ENCODE results near the gene TTPAL. TPM values are rescaled to one million over a fixed set of nuclear protein-coding genes. Genes with fewer than 3 reads are reported as not detected.

Gene TTPAL
- total RNA-seq, 2 experiments from 2014 or later: 9.0 to 9.9 TPM

- ChIA-PET CTCF (no interaction called here), POLR2A (no interaction called here)
- Mint-ChIP-seq H3K4me3 (no peak overlapping the region), H3K9me3 (no peaks in the 10 kb centered on the region), H3K36me3 (ENCODE audit: low read depth) (peaks cover 99% of the 10 kb centered on the region), H3K4me1 (ENCODE audit: low read depth) (no peaks in the 10 kb centered on the region), H3K27ac (peak overlapping the region; percentile 52), H3K27me3 (no peaks in the 10 kb centered on the region)
- ATAC-seq (ENCODE audit: poor library complexity) (peak; percentile 29), DNase-seq (peak in 3 of 14 experiments; percentile 12 to 48 (median 27))
- TF ChIP-seq, protein P1, sequence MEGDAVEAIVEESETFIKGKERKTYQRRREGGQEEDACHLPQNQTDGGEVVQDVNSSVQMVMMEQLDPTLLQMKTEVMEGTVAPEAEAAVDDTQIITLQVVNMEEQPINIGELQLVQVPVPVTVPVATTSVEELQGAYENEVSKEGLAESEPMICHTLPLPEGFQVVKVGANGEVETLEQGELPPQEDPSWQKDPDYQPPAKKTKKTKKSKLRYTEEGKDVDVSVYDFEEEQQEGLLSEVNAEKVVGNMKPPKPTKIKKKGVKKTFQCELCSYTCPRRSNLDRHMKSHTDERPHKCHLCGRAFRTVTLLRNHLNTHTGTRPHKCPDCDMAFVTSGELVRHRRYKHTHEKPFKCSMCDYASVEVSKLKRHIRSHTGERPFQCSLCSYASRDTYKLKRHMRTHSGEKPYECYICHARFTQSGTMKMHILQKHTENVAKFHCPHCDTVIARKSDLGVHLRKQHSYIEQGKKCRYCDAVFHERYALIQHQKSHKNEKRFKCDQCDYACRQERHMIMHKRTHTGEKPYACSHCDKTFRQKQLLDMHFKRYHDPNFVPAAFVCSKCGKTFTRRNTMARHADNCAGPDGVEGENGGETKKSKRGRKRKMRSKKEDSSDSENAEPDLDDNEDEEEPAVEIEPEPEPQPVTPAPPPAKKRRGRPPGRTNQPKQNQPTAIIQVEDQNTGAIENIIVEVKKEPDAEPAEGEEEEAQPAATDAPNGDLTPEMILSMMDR (IDR thresholded peaks at IDR 0.05): no peak
- intact Hi-C loops (cut with DNase I, micrococcal nuclease): no loop called here
- Histone ChIP-seq H3K9me3 (ENCODE audit: control insufficient read depth in 1 of 2, insufficient read depth in 1 of 2, low read length in 2 of 2) (no peaks in the 10 kb centered on the region), H3K36me3 (ENCODE audit: insufficient read depth, low read length) (peaks cover 86% of the 10 kb centered on the region), H3K27me3 (ENCODE audit: control insufficient read depth in 1 of 2, insufficient read depth in 2 of 2, low read length in 2 of 2) (no peaks in the 10 kb centered on the region), H3K27ac (ENCODE audit: low read depth in 1 of 2, low read length in 2 of 2) (no peak overlapping the region), H3K4me1 (ENCODE audit: insufficient read depth, low read length) (no peaks in the 10 kb centered on the region), H3K4me3 (ENCODE audit: low read length) (no peak overlapping the region)
Measured at GRCh38 chr20:44495802-44496481, 20.3 kb downstream of the TTPAL start.

DNA sequence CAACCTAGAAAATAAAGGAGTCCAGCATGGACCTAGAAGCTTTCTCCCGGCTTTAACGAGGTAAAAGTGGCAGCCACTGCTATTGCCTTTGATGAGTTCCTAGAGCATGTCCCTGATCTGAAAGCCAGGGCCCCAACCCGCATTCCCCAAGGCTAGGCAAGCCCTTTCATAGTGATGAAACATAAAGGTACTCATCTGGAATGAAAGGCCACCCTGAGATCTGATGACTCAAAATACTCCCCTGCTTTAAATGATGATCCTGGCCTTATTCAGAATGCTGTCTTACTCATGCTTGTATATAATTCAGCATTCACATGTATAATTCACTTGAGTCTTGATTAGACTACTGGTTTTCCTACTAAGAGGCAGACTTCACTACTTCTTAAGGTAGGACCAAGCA lies 21.3 kb downstream of the TTPAL start:
- H3K36me3 Mint-ChIP-seq (ENCODE audit: low read depth): peaks cover 99% of the 10 kb centered on the region
- H3K27me3 ChIP-seq (ENCODE audit: control insufficient read depth in 1 of 2, insufficient read depth in 2 of 2, low read length in 2 of 2): no peaks in the 10 kb centered on the region
- no peak for ATAC-seq (ENCODE audit: poor library complexity)
- no peaks in the 10 kb centered on the region for H3K4me1 ChIP-seq (ENCODE audit: insufficient read depth, low read length)
- peaks cover 87% of the 10 kb centered on the region for H3K36me3 ChIP-seq (ENCODE audit: insufficient read depth, low read length)
- no peak for DNase-seq
- TF ChIP-seq, protein P1 (IDR thresholded peaks at IDR 0.05): no peak
- H3K4me1 Mint-ChIP-seq (ENCODE audit: low read depth): no peaks in the 10 kb centered on the region
- H3K27ac ChIP-seq (ENCODE audit: low read depth in 1 of 2, low read length in 2 of 2): no peak overlapping the region
- CTCF ChIA-PET: no interaction called here
- no peaks in the 10 kb centered on the region for H3K27me3 Mint-ChIP-seq
- POLR2A ChIA-PET: no interaction called here
- no peak overlapping the region for H3K4me3 ChIP-seq (ENCODE audit: low read length)
- no peaks in the 10 kb centered on the region for H3K9me3 ChIP-seq (ENCODE audit: control insufficient read depth in 1 of 2, insufficient read depth in 1 of 2, low read length in 2 of 2)
- H3K27ac Mint-ChIP-seq: peak overlapping the region; percentile 63
- intact Hi-C loops (cut with DNase I, micrococcal nuclease): no loop called here
- H3K9me3 Mint-ChIP-seq: no peaks in the 10 kb centered on the region
- no peak overlapping the region for H3K4me3 Mint-ChIP-seq

DNA sequence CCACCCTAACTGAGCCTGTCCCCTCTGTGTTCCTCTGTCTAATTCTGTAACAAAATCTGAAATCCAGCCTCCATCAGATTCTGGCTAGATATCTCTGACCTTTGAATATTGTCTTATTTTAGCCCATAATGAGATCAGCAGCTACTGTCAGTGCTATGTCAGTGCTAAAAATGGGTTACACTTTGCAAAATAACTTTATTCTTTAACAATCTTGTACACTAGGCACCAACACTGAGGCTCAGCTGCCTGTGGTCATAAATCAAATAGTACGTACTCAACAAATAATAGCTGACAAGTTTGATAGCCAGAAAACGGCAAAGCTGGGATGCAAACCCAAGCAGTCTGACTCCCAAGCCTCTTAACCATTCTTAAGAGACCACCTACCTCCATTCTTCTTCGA lies 22.1 kb downstream of the TTPAL start:
- ChIA-PET POLR2A (interaction anchor here (1.4 kb wide), 1 partner anchor 17 kb away, joined by 3 read pairs; no protein-coding TSS in a partner anchor), CTCF (no interaction called here)
- intact Hi-C loops (cut with DNase I, micrococcal nuclease): no loop called here
- no peaks in the 10 kb centered on the region for H3K27me3 ChIP-seq (ENCODE audit: control insufficient read depth in 1 of 2, insufficient read depth in 2 of 2, low read length in 2 of 2)
- no peak overlapping the region for H3K27ac ChIP-seq (ENCODE audit: low read depth in 1 of 2, low read length in 2 of 2)
- Mint-ChIP-seq H3K9me3 (no peaks in the 10 kb centered on the region), H3K27me3 (no peaks in the 10 kb centered on the region), H3K4me1 (ENCODE audit: low read depth) (no peaks in the 10 kb centered on the region), H3K27ac (no peak overlapping the region), H3K36me3 (ENCODE audit: low read depth) (peaks cover 99% of the 10 kb centered on the region), H3K4me3 (no peak overlapping the region)
- H3K9me3 ChIP-seq (ENCODE audit: control insufficient read depth in 1 of 2, insufficient read depth in 1 of 2, low read length in 2 of 2): no peaks in the 10 kb centered on the region
- H3K36me3 ChIP-seq (ENCODE audit: insufficient read depth, low read length): peaks cover 87% of the 10 kb centered on the region
- no peak for DNase-seq
- ATAC-seq (ENCODE audit: poor library complexity): no peak
- no peak overlapping the region for H3K4me3 ChIP-seq (ENCODE audit: low read length)
- TF ChIP-seq, protein P1 (IDR thresholded peaks at IDR 0.05): no peak
- H3K4me1 ChIP-seq (ENCODE audit: insufficient read depth, low read length): no peaks in the 10 kb centered on the region
